Mucosa of descending colon (tissue), 3 donors: ENCODE measurements around the gene TDRD6. TPM values are rescaled to one million over a fixed set of nuclear protein-coding genes. Genes with fewer than 3 reads are reported as not detected.

Source experiments
- ATAC-seq: fragments of 200-7000 bp; cut with Tn5 transposase; one replicate; pipeline ENCODE4 v1.9.1; 2020; ENCODE audit warnings: mild to moderate bottlenecking, moderate library complexity
- DNase-seq, 3 donors: peaks; one replicate each; pipeline ENCODE4 v3.0.0-alpha.2; 2020
- H3K36me3 ChIP-seq: fragments of 200-600 bp; one replicate; pipeline ENCODE4 v1.8.0; 2021; ENCODE audit warnings: low read depth, mild to moderate bottlenecking
- H3K4me1 ChIP-seq: fragments of 200-600 bp; one replicate; pipeline ENCODE4 v1.8.0; 2021; ENCODE audit warnings: low read depth, mild to moderate bottlenecking
- H3K4me3 ChIP-seq: fragments of 200-600 bp; one replicate; pipeline ENCODE4 v1.8.0; 2021; ENCODE audit warnings: mild to moderate bottlenecking
- H3K9me3 ChIP-seq: fragments of 200-600 bp; one replicate; pipeline ENCODE4 v1.8.0; 2021; ENCODE audit warnings: mild to moderate bottlenecking
- CTCF ChIP-seq: fragments of 200-600 bp; IDR thresholded peaks from one replicate; pipeline ENCODE4 v1.8.0; 2022; ENCODE audit warnings: antibody characterized with exemption, mild to moderate bottlenecking
- intact Hi-C, 2 donors: fragments of 100-400 bp; cut with DNase I in 1 of 2; cut with micrococcal nuclease in 1 of 2; formaldehyde crosslinking; loops; one replicate each; pipeline versions ENCODE4 v1.11.0 to v1.11.1; 2022; cut with DNase I, micrococcal nuclease
- total RNA-seq, 3 donors: library from RNA; stranded (reverse); fragmentation: NEBNext Ultra II Directional in 2 of 3; extraction: Animal tissue kit (Norgen Biotek cat#: 25700) in 2 of 3; gene quantifications; one replicate each; pipeline versions ENCODE4 v1.2.1 to v1.2.4, GENCODE V29; 2021 to 2023
- donor health status: DM: no; HTN: no; CAD: no; lungs with moderate emphysema.
- donor health status: DM: no; HTN: no; CAD: no.
- donor health status: DM: no; HTN: yes; CAD: no.

TDRD6 gene
- total RNA-seq, 3 donors from 2014 or later = 0.39 to 1.9 (median 0.52) TPM

- H3K4me1 ChIP-seq = no peaks in the 10 kb centered on the region
- intact Hi-C loops = no loop called here
- DNase-seq = peak in 1 of 3 donors; percentile 23
- no peak for TF ChIP-seq CTCF
- ATAC-seq = no peak
- H3K36me3 ChIP-seq = no peaks in the 10 kb centered on the region
- no peak overlapping the region for H3K4me3 ChIP-seq
- no peaks in the 10 kb centered on the region for H3K9me3 ChIP-seq
Measured at GRCh38 chr6:46688966-46689335, 1.3 kb downstream of the TDRD6 start.

GRCh38 chr6:46689657-46690056 is 2.0 kb downstream of the TDRD6 start:
- DNase-seq (no peak), ATAC-seq (no peak)
- Histone ChIP-seq H3K36me3 (no peaks in the 10 kb centered on the region), H3K4me3 (no peak overlapping the region), H3K9me3 (no peaks in the 10 kb centered on the region), H3K4me1 (no peaks in the 10 kb centered on the region)
- TF ChIP-seq CTCF = no peak
- intact Hi-C loops = no loop called here

GRCh38 chr6:46690141-46690755 is 2.6 kb downstream of the TDRD6 start:
- H3K4me3 ChIP-seq = no peak overlapping the region
- ATAC-seq (no peak), DNase-seq (no peak)
- H3K4me1 ChIP-seq = no peaks in the 10 kb centered on the region
- intact Hi-C loops = no loop called here
- H3K36me3 ChIP-seq = no peaks in the 10 kb centered on the region
- TF ChIP-seq CTCF = no peak
- H3K9me3 ChIP-seq = no peaks in the 10 kb centered on the region

GRCh38 chr6:46690911-46691451 is 3.3 kb downstream of the TDRD6 start:
- Histone ChIP-seq H3K36me3 (no peaks in the 10 kb centered on the region), H3K4me1 (no peaks in the 10 kb centered on the region), H3K4me3 (no peak overlapping the region), H3K9me3 (no peaks in the 10 kb centered on the region)
- intact Hi-C loops = no loop called here
- TF ChIP-seq CTCF = no peak
- ATAC-seq (no peak), DNase-seq (no peak)

GRCh38 chr6:46699970-46700369 is 12.3 kb downstream of the TDRD6 start:
- no peak for TF ChIP-seq CTCF
- no peak for ATAC-seq
- no peaks in the 10 kb centered on the region for H3K9me3 ChIP-seq
- no peaks in the 10 kb centered on the region for H3K4me1 ChIP-seq
- H3K36me3 ChIP-seq = no peaks in the 10 kb centered on the region
- H3K4me3 ChIP-seq = no peak overlapping the region
- intact Hi-C loops = no loop called here
- DNase-seq = no peak
